Eye (tissue), 1 donor: ENCODE results near the gene ISG20.
"Not testable (repeated sequence)": the region's sequence is repeated elsewhere in the genome, so short reads cannot be mapped to it uniquely, and the experiment has no call there.

Source experiments
- DNase-seq: peaks from one replicate; pipeline ENCODE4 v3.0.0-alpha.2; 2015

ISG20 gene

GRCh38 chr15:88637436-88637835 is 1.4 kb upstream of the ISG20 start:
- no peak for DNase-seq

- DNase-seq: no peak
Observed at GRCh38 chr15:88637841-88638625, 783 bp upstream of the ISG20 start.

- no peak for DNase-seq
Observed at GRCh38 chr15:88641959-88642452, 3.2 kb downstream of the ISG20 start.

GRCh38 chr15:88642514-88642913 is 3.7 kb downstream of the ISG20 start:
- DNase-seq: not testable (repeated sequence)

- DNase-seq: no peak
Observed at GRCh38 chr15:88644741-88645140, 5.9 kb downstream of the ISG20 start.

GRCh38 chr15:88645171-88646087 is 6.6 kb downstream of the ISG20 start:
- no peak for DNase-seq

- no peak for DNase-seq
Observed at GRCh38 chr15:88646088-88646405, 7.2 kb downstream of the ISG20 start.

GRCh38 chr15:88646951-88647350 is 8.1 kb downstream of the ISG20 start:
- no peak for DNase-seq

- DNase-seq: no peak
Observed at GRCh38 chr15:88647351-88648105, 8.7 kb downstream of the ISG20 start.

- DNase-seq: no peak
Observed at GRCh38 chr15:88648357-88649214, 9.8 kb downstream of the ISG20 start.

- peak; percentile 15 for DNase-seq
Observed at GRCh38 chr15:88649286-88649733, 10.5 kb downstream of the ISG20 start.

GRCh38 chr15:88649753-88650551 is 11.1 kb downstream of the ISG20 start:
- DNase-seq: no peak

GRCh38 chr15:88650556-88650955 is 11.7 kb downstream of the ISG20 start:
- no peak for DNase-seq

GRCh38 chr15:88651136-88651732 is 12.4 kb downstream of the ISG20 start:
- DNase-seq: no peak

GRCh38 chr15:88651971-88652370 is 13.2 kb downstream of the ISG20 start:
- no peak for DNase-seq

GRCh38 chr15:88652456-88653199 is 13.8 kb downstream of the ISG20 start:
- no peak for DNase-seq

GRCh38 chr15:88653200-88654064 is 14.6 kb downstream of the ISG20 start:
- DNase-seq: no peak

- DNase-seq: no peak
Observed at GRCh38 chr15:88654430-88655102, 15.8 kb downstream of the ISG20 start.
